Dermis lymphatic vessel endothelial cell (primary cell): ENCODE results near the gene PFDN2. TPM values are rescaled to one million over a fixed set of nuclear protein-coding genes. Genes with fewer than 3 reads are reported as not detected.

Source experiments
- total RNA-seq: library from RNA; depleted of rRNA; stranded (reverse); fragments of >200 nt; gene quantifications from 2 replicates; pipeline ENCODE4 v1.2.1, GENCODE V29; 2014

Gene PFDN2
- 38.9 and 39.4 TPM in 2 replicates for total RNA-seq

GRCh38 chr1:161117759-161118581 lies at the start of gene PFDN2, which contains the start of gene NIT1:
TSS of gene PFDN2 (minus strand) at chr1:161118037. CDS start at chr1:161118026, 11 bp downstream.
TSS of gene NIT1 (plus strand) at chr1:161118105. CDS start at chr1:161118177, 72 bp downstream.

GRCh38 chr1:161165742-161166668 lies 48.2 kb upstream of the PFDN2 start, which contains the start of gene PPOX:
TSS of gene PPOX (plus strand) at chr1:161166426. CDS start at chr1:161166848, 422 bp downstream.

GRCh38 chr1:161159087-161159912 lies 41.5 kb upstream of the PFDN2 start, which contains the start of gene USP21:
TSS of gene USP21 (plus strand) at chr1:161159500. CDS start at chr1:161160641, 1,141 bp downstream.

GRCh38 chr1:161153682-161154337 lies 36.0 kb upstream of the PFDN2 start, which contains the start of gene UFC1:
TSS of gene UFC1 (plus strand) at chr1:161153978. CDS start at chr1:161153998, 20 bp downstream.

GRCh38 chr1:161132410-161133219 lies 14.8 kb upstream of the PFDN2 start, which contains the start of gene DEDD:
TSS of gene DEDD (minus strand) at chr1:161132667. CDS start at chr1:161124462, 8,205 bp downstream.

GRCh38 chr1:161098210-161099068 lies 19.4 kb downstream of the PFDN2 start, which contains the start of gene KLHDC9:
TSS of gene KLHDC9 (plus strand) at chr1:161098361. CDS start at chr1:161098536, 175 bp downstream.

GRCh38 chr1:161089251-161089924 lies 28.4 kb downstream of the PFDN2 start, which contains the start of gene NECTIN4:
TSS of gene NECTIN4 (minus strand) at chr1:161089558. CDS start at chr1:161089296, 262 bp downstream.

GRCh38 chr1:161069731-161070270 lies 48.0 kb downstream of the PFDN2 start, which contains the start of gene ARHGAP30:
TSS of gene ARHGAP30 (minus strand) at chr1:161069891. CDS start at chr1:161069624, 267 bp downstream.

Other genes with a start within 250 kb of the PFDN2 start
- not detected in 2 replicates for gene ITLN1, start 232.9 kb downstream of the PFDN2 start, total RNA-seq
- 0.09 TPM in 1 of 2 replicates, not detected in the other for gene ITLN2, start 163.2 kb downstream of the PFDN2 start, total RNA-seq
- gene F11R, start 96.9 kb downstream of the PFDN2 start, total RNA-seq, result 111 and 184 TPM in 2 replicates
- 9.1 and 15.4 TPM in 2 replicates for gene TSTD1, start 79.1 kb downstream of the PFDN2 start, total RNA-seq
- gene USF1, start 72.1 kb downstream of the PFDN2 start, total RNA-seq, result 85.4 and 91.7 TPM in 2 replicates
- gene ARHGAP30, start 48.1 kb downstream of the PFDN2 start, total RNA-seq, result not detected in 2 replicates
- under 0.01 and 0.34 TPM in 2 replicates for gene NECTIN4, start 28.5 kb downstream of the PFDN2 start, total RNA-seq
- 0.95 and 1.6 TPM in 2 replicates for gene KLHDC9, start 19.7 kb downstream of the PFDN2 start, total RNA-seq
- gene NIT1, start 68 bp upstream of the PFDN2 start, total RNA-seq, result 9.1 and 12.4 TPM in 2 replicates
- 43.3 and 50.0 TPM in 2 replicates for gene DEDD, start 14.6 kb upstream of the PFDN2 start, total RNA-seq
- 154 and 165 TPM in 2 replicates for gene UFC1, start 35.9 kb upstream of the PFDN2 start, total RNA-seq
- 3.7 and 4.0 TPM in 2 replicates for gene USP21, start 41.5 kb upstream of the PFDN2 start, total RNA-seq
- 11.9 and 15.5 TPM in 2 replicates for gene PPOX, start 48.4 kb upstream of the PFDN2 start, total RNA-seq
- gene B4GALT3, start 59.5 kb upstream of the PFDN2 start, total RNA-seq, result 15.6 and 20.3 TPM in 2 replicates
- 10.0 and 13.3 TPM in 2 replicates for gene ADAMTS4, start 81.0 kb upstream of the PFDN2 start, total RNA-seq
- gene NDUFS2, start 84.3 kb upstream of the PFDN2 start, total RNA-seq, result 161 and 182 TPM in 2 replicates
- gene FCER1G, start 97.3 kb upstream of the PFDN2 start, total RNA-seq, result 0.17 TPM in 1 of 2 replicates, not detected in the other
- gene APOA2, start 105.6 kb upstream of the PFDN2 start, total RNA-seq, result not detected in 2 replicates
- gene TOMM40L, start 108.0 kb upstream of the PFDN2 start, total RNA-seq, result 10.2 and 10.9 TPM in 2 replicates
- gene NR1I3, start 120.2 kb upstream of the PFDN2 start, total RNA-seq, result not detected in 2 replicates
- not detected in 2 replicates for gene PCP4L1, start 140.7 kb upstream of the PFDN2 start, total RNA-seq
- gene MPZ, start 191.9 kb upstream of the PFDN2 start, total RNA-seq, result 1.3 and 1.7 TPM in 2 replicates
- 20.2 and 28.7 TPM in 2 replicates for gene SDHC, start 196.3 kb upstream of the PFDN2 start, total RNA-seq
- not detected in 2 replicates for gene CFAP126, start 249.8 kb upstream of the PFDN2 start, total RNA-seq